Measurements from ENCODE around the gene KDM4B. TPM values are rescaled to one million over a fixed set of nuclear protein-coding genes. Genes with fewer than 3 reads are reported as not detected.

KDM4B gene
- polyA plus RNA-seq, 1 of the 3 experiments (the other 2 are of a cell fraction): 12.2 TPM

- H3K36me3 ChIP-seq (replicated peaks in 1 of 2; ENCODE audit: control insufficient read depth in 1 of 2, insufficient read depth in 2 of 2, low read length in 1 of 2): peaks cover 0 to 31% of the 10 kb centered on the region in 2 experiments
- DNase-seq: no peak
- H3F3A ChIP-seq (replicated peaks; ENCODE audit: insufficient read depth): no peaks in the 10 kb centered on the region
- H3K79me2 ChIP-seq (ENCODE audit: insufficient read depth): no peaks in the 10 kb centered on the region
- WGBS (ENCODE audit: low lambda C conversion rate): 95% methylated on average over 17 of the region's 36 CpGs
- no peak overlapping the region for H3K27ac ChIP-seq (ENCODE audit: low read depth in 2 of 2, low read length in 1 of 2)
- H3K4me1 ChIP-seq (ENCODE audit: control insufficient read depth in 1 of 2, insufficient read depth in 2 of 2, low read depth in 1 of 2, low read length in 1 of 2): no peaks in the 10 kb centered on the region
- H3K27me3 ChIP-seq (ENCODE audit: insufficient read depth): no peaks in the 10 kb centered on the region
- no peak overlapping the region for H3K4me2 ChIP-seq
- no peak overlapping the region for H2AFZ ChIP-seq (ENCODE audit: low read depth)
- H3K4me3 ChIP-seq (ENCODE audit: low read depth in 2 of 2, low read length in 1 of 2): no peak overlapping the region
- H3K9me3 ChIP-seq: no peaks in the 10 kb centered on the region
- H4K20me1 ChIP-seq (ENCODE audit: insufficient read depth): no peaks in the 10 kb centered on the region
- H3K9ac ChIP-seq: no peak overlapping the region
- TF ChIP-seq EP300 (IDR thresholded peaks at IDR 0.05; ENCODE audit: borderline replicate concordance in 1 of 2, low read depth in 1 of 2, low read length in 1 of 2) (no peak), RAD21 (IDR thresholded peaks at IDR 0.05; ENCODE audit: low read length) (no peak), NRF1 (IDR thresholded peaks at IDR 0.05; ENCODE audit: low read depth, low read length) (no peak), FOXJ3 (CRISPR knock-in tag; IDR thresholded peaks at IDR 0.05) (no peak), RCOR1 (IDR thresholded peaks at IDR 0.05; ENCODE audit: low read length) (no peak), JUND (IDR thresholded peaks at IDR 0.05) (no peak), YY1 (IDR thresholded peaks at IDR 0.05; ENCODE audit: low read depth) (no peak), POLR2AphosphoS5 (IDR thresholded peaks at IDR 0.05; ENCODE audit: low read depth, low read length) (no peak), ELF1 (IDR thresholded peaks at IDR 0.05) (no peak)
- TF ChIP-seq, protein P1, sequence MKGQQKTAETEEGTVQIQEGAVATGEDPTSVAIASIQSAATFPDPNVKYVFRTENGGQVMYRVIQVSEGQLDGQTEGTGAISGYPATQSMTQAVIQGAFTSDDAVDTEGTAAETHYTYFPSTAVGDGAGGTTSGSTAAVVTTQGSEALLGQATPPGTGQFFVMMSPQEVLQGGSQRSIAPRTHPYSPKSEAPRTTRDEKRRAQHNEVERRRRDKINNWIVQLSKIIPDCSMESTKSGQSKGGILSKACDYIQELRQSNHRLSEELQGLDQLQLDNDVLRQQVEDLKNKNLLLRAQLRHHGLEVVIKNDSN (IDR thresholded peaks at IDR 0.05; ENCODE audit: borderline replicate concordance, low read depth): no peak
- TF ChIP-seq, protein P2, sequence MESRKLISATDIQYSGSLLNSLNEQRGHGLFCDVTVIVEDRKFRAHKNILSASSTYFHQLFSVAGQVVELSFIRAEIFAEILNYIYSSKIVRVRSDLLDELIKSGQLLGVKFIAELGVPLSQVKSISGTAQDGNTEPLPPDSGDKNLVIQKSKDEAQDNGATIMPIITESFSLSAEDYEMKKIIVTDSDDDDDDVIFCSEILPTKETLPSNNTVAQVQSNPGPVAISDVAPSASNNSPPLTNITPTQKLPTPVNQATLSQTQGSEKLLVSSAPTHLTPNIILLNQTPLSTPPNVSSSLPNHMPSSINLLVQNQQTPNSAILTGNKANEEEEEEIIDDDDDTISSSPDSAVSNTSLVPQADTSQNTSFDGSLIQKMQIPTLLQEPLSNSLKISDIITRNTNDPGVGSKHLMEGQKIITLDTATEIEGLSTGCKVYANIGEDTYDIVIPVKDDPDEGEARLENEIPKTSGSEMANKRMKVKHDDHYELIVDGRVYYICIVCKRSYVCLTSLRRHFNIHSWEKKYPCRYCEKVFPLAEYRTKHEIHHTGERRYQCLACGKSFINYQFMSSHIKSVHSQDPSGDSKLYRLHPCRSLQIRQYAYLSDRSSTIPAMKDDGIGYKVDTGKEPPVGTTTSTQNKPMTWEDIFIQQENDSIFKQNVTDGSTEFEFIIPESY (IDR thresholded peaks at IDR 0.05; ENCODE audit: borderline replicate concordance, low read depth): no peak
- ChIA-PET POLR2A (no interaction called here), CTCF (interaction anchor here (0.6 to 7.2 kb wide), 5 partner anchors 20 to 103 kb away, joined by 4 to 42 read pairs (median 6); no protein-coding TSS in a partner anchor)
- no peaks in the 10 kb centered on the region for H3K9me2 ChIP-seq
Measured at GRCh38 chr19:5149932-5150901, 181.3 kb downstream of the KDM4B start.

DNA sequence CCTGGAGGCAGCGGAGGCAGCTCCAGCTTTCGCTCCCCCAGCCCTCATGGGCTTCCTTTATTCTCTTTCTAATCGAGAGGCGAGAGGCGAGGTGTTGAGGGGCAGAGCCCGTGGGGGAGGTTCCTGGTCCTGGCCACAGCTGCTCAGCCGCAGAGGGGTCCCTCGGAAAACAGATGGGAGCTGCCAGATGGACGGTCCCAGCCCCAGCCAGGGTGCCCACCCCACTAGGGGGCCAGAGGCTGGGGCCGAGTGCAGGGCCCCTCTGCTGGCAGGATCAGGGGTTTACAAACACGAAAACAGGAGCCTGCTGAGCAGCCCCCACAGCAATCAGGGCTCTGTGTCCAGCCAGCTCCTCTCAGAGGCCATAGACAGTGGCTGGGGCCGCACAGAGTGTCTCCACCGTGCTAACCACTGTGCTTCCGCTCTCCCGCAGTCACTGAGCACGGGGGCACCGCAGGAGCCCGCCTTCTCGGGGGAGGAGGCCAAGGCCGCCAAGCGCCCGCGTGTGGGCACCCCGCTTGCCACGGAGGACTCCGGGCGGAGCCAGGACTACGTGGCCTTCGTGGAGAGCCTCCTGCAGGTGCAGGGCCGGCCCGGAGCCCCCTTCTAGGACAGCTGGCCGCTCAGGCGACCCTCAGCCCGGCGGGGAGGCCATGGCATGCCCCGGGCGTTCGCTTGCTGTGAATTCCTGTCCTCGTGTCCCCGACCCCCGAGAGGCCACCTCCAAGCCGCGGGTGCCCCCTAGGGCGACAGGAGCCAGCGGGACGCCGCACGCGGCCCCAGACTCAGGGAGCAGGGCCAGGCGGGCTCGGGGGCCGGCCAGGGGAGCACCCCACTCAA, 182.2 kb downstream of the KDM4B start:
- no peak overlapping the region for H3K27ac ChIP-seq (ENCODE audit: low read depth in 2 of 2, low read length in 1 of 2)
- ChIA-PET POLR2A (no interaction called here), CTCF (interaction anchor here (1.9 to 7.2 kb wide), 2 partner anchors 19 to 101 kb away, joined by 6 to 42 read pairs; no protein-coding TSS in a partner anchor)
- H3K4me2 ChIP-seq: no peak overlapping the region
- TF ChIP-seq YY1 (IDR thresholded peaks at IDR 0.05; ENCODE audit: low read depth) (no peak), RCOR1 (IDR thresholded peaks at IDR 0.05; ENCODE audit: low read length) (no peak), MAX (IDR thresholded peaks at IDR 0.05; ENCODE audit: low read depth) (no peak), REST (IDR thresholded peaks at IDR 0.05; ENCODE audit: low read depth, low read length) (no peak), RFX5 (IDR thresholded peaks at IDR 0.05; ENCODE audit: low read length) (no peak), ELF1 (IDR thresholded peaks at IDR 0.05) (no peak), GATA2 (CRISPR knock-in tag; IDR thresholded peaks at IDR 0.05) (no peak), MEF2A (IDR thresholded peaks at IDR 0.05; ENCODE audit: borderline replicate concordance, low read depth) (no peak)
- TF ChIP-seq, protein P1 (IDR thresholded peaks at IDR 0.05; ENCODE audit: borderline replicate concordance, low read depth): no peak
- H2AFZ ChIP-seq (ENCODE audit: low read depth): no peak overlapping the region
- H4K20me1 ChIP-seq (ENCODE audit: insufficient read depth): no peaks in the 10 kb centered on the region
- H3K36me3 ChIP-seq (replicated peaks in 1 of 2; ENCODE audit: control insufficient read depth in 1 of 2, insufficient read depth in 2 of 2, low read length in 1 of 2): peaks cover 0 to 26% of the 10 kb centered on the region in 2 experiments
- H3K9me2 ChIP-seq: no peaks in the 10 kb centered on the region
- 94% methylated on average over 12 of the region's 52 CpGs for WGBS (ENCODE audit: low lambda C conversion rate)
- DNase-seq: peak; percentile 32
- H3K4me3 ChIP-seq (ENCODE audit: low read depth in 2 of 2, low read length in 1 of 2): no peak overlapping the region
- peaks cover 0 to 1% of the 10 kb centered on the region in 2 experiments; a peak in 1 of 4 replicates for H3K4me1 ChIP-seq (ENCODE audit: control insufficient read depth in 1 of 2, insufficient read depth in 2 of 2, low read depth in 1 of 2, low read length in 1 of 2)
- H3F3A ChIP-seq (replicated peaks; ENCODE audit: insufficient read depth): no peaks in the 10 kb centered on the region
- no peak overlapping the region for H3K9ac ChIP-seq
- H3K79me2 ChIP-seq (ENCODE audit: insufficient read depth): no peaks in the 10 kb centered on the region
- H3K27me3 ChIP-seq (ENCODE audit: insufficient read depth): no peaks in the 10 kb centered on the region
- no peaks in the 10 kb centered on the region for H3K9me3 ChIP-seq
